ENCODE data around the gene C8A.

DNA sequence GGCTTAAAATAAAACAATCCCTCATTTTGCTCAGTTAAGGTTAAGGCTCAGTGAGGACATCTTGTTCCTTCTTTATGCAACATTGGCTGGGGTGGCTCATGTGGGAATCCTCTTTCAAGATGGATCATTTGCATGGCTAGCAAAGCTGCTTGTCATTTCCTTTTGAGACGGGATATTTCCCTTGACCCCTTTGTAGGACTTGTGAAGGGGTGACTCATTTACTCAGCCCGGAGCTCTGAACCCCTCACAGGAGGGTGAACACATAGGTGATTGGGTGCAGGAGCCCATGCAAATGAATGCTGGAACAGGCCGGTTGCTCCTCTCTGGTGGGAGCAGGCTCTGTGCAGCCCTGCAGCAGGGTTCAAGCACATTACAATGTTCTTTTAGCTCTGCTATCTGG is 15.8 kb upstream of the C8A start:
- TF ChIP-seq, protein P1, sequence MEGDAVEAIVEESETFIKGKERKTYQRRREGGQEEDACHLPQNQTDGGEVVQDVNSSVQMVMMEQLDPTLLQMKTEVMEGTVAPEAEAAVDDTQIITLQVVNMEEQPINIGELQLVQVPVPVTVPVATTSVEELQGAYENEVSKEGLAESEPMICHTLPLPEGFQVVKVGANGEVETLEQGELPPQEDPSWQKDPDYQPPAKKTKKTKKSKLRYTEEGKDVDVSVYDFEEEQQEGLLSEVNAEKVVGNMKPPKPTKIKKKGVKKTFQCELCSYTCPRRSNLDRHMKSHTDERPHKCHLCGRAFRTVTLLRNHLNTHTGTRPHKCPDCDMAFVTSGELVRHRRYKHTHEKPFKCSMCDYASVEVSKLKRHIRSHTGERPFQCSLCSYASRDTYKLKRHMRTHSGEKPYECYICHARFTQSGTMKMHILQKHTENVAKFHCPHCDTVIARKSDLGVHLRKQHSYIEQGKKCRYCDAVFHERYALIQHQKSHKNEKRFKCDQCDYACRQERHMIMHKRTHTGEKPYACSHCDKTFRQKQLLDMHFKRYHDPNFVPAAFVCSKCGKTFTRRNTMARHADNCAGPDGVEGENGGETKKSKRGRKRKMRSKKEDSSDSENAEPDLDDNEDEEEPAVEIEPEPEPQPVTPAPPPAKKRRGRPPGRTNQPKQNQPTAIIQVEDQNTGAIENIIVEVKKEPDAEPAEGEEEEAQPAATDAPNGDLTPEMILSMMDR (IDR thresholded peaks at IDR 0.05), result no peak
- no peak for TF ChIP-seq POLR2A (IDR thresholded peaks at IDR 0.05; ENCODE audit: low read depth)
- TF ChIP-seq POLR2AphosphoS5 (IDR thresholded peaks at IDR 0.05), result no peak

All from esophagus muscularis mucosa (tissue), 3 donors.